Measurements from ENCODE around the gene IFIT1.
"Not testable (repeated sequence)": the region's sequence is repeated elsewhere in the genome, so short reads cannot be mapped to it uniquely, and the experiment has no call there.

The IFIT1 gene

DNA sequence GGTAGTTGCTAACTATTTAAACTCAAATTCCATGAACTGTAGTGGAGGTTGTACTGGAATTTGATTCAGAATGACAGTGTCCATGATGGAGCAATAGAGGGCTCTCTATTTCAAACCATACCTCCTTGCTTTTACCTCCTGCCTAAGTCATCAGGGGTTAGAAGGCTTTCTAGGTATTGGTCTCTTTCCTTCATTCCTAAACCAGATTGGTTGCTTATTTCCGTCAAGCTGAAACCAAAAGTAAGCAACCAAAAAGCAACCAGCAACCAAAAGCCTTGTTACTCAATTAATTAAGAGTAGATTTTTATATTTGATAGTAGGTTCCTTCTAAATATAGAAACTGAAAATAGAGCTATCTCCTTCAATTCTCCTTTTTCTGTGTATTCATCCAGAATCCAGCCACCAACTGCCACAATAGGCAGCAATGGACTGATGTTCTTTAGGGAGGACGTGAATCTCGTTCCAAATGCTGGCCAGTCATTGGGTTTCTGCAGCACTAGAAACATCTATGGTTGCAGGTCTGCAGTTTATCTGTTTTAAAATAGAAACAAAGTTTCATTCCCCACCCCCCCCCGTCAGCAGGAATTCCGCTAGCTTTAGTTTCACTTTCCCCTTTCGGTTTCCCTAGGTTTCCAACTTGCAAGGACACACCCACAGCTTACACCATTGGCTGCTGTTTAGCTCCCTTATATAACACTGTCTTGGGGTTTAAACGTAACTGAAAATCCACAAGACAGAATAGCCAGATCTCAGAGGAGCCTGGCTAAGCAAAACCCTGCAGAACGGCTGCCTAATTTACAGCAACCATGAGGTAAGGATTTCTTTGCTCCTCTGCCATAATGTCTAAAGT, at the start of gene IFIT1:
Gene IFIT1 (plus strand): TSS at position 717 of the 850 bp plus-strand sequence. CDS start 90 bp downstream, at position 807.
- DNase-seq = no peak

DNA sequence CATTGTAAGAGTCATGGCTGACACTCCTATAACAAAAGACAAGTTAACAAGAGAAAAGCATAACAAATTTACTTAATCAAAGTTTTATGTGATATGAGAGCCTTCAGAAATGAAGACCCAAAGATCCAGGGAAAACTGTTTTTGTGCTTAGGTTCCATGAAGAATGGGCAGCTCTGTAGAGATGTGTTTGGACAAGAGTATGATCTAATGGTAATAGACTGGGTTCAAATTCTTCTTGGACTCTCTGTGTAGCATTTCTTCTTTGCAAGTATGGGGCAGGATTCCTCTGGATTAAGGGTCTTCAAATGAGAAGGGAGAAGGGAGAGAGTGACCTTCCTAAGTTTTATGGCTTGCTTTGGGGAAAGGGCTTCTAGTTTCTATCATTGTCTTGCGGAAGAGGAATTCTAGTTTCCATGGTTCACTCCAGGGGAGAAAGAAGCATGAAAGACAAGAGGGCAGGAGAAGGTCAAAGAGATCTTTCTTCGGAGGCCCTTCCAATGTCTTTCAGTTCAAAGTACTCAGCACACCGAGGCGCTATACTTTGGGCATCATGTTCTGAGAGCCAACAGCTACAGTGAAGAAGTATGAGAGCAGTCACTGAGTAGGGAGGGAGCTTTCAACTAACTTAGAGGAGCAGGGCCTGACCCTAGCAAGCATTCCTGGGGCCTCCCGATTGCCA, 49.2 kb upstream of the IFIT1 start:
- DNase-seq = no peak

- no peak for DNase-seq
Observed at GRCh38 chr10:89344156-89344555, 48.3 kb upstream of the IFIT1 start.

- no peak for DNase-seq
Observed at GRCh38 chr10:89345367-89346000, 46.9 kb upstream of the IFIT1 start.

GRCh38 chr10:89346405-89347254, 45.8 kb upstream of the IFIT1 start:
- DNase-seq = no peak

DNA sequence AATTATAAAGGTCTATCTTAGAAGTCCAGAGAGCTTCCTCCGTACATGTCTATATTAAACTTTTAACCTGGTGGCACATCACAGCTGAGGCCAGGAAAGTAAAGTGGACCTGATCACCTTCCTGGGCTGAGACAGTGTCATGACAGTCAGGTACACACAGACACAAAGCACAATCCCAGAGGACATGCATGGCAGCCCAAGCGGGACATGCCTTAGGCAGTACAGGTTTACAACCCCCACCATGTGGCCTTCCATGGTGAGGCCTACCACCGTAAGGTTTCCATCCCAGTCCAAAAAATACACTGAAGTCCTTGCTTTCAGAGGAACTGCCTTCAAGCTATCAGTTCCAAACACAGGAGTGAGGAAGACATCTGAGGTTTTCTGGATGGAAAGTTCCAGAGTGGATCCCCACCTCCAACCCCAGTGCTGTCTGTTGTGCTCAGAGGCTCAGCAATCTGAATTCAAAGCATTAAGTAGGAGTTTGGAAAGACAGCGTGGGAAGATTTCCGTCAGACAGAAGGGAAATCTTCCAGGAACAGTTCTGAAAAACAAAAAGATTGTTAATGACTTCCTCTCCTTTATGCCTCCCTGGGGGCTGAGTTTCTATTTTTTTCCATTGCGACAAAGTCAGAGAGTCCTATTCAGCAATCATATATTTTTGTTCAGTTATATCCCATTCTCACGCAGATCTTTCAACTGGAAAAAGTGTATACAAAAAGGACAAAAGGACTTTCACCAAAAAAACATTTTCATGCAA, 44.5 kb upstream of the IFIT1 start:
- DNase-seq = no peak

- DNase-seq = no peak
Observed at GRCh38 chr10:89348481-89348880, 43.9 kb upstream of the IFIT1 start.

DNA sequence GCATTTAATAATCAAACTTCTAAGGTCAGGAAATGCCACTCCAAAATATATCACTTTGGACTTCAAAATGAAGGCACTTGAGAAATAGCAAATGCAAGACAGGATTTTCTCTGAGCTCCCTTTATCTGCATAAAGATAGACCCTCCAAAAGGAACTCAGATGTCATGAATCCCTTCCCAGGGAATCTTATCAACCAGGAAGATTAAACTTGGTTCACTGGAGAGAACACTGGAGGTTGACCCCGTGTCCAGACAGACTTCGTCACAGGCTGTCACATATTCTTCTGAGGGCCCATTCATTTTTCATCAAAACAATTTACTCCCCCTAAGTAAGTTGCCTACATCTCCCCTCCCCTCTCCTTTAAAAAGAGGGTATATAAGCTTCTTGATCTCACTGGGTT, 43.4 kb upstream of the IFIT1 start:
- DNase-seq = no peak

DNA sequence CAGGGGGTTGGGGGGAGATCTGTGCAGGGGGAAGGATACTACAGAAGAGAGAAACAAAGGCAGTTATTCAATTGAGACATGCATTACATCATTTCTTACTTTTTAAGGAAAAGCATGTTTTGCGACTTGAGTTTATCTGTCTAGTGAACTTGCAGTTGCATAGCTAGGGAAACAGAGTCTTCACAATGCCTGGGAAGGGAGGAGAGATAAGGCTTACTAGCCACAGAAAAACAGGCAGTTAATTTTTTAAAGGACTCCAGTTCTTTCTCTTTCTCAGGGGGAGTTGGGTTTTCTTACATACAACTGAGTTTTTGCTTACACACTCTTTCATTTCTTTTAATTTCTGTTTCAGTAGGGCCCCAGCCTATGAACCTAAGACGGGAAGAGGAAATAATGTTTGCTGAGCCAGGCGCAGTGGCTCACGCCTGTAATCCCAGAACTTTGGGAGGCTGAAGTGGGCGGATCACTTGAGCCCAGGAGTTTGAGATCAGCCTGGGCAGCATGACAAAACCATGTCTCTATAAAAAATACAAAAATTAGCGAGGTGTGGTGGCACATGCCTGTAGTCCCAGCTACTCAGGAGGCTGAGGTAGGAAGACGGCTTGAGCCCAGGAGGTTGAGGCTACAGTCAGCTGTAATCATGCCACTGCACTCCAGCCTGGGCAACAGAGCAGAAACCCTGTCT, 41.6 kb upstream of the IFIT1 start:
- not testable (repeated sequence) for DNase-seq

DNA sequence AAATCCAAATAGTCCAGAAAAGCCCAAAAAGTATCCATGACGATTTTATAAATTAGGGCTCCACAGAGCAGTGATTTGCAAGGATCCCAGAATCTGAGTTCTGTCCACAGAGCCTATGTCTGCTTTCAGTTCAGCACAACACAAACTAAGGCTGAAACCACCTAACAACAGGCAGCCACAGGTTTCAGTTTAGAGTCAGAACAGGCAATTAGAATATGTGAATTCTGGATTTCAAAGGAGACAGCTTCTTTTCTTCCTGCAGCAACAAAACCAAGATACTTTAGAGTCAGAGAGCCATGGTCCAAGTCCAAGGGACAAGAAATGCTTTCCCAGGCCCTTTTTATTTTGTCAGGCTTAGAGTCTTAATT, 41.0 kb upstream of the IFIT1 start:
- no peak for DNase-seq

DNA sequence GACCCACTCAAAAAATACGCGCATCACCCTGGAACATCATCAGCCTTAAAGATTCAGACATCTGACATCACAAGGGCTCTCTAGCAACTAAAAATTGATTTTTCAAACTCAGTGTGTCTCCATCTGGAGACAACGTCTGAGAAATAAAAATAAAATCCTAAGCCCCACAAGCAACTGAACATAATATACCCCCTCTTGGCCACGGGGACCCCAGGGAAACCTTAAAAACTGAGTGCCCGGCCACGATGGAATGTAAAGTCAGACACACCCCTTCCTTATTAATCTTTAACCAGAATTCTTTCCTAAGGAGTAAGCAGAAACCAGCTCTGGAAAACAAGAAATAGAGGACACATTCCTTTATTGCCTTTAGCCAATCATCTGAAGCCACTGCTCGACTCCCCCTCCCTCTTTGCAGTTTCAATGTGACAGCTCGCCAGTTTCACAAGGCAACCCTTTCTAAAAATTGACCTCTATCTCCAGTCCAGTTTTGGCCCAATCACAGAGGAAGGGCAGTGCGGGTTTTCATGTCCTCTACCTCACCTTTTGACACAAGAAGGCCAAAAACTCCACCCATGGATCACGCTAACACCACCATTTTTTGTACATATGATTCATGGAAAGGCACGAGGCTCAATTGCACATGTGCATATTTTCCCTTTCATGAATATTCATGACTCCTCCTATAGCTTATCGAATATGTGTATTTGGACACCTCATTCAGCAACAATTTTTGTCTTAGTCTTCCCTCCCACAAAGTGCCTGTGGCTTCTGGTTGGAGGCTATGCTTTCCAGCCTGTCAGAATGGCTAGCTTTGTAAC, 40.4 kb upstream of the IFIT1 start:
- DNase-seq = no peak

DNA sequence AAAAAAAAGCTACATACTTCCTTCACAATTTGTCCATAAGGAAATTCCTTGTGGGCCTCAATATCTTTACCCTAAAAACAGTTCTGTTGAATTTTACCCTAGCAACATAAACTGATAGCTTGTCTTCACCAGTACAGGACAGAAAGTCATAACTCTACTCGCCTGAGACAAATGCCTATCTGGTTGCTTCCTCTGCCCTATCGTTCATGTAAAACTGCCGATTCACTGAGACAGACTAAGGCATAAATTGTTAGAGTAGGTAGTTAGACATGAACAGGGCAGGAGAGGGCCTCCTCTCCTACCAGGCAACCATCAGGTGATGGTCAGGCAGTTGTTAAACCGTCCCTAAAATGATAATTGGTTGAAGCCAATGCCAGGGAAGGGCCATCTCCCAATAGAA, 39.6 kb upstream of the IFIT1 start:
- no peak for DNase-seq

- DNase-seq = no peak
Observed at GRCh38 chr10:89355394-89355931, 37.0 kb upstream of the IFIT1 start.

GRCh38 chr10:89357096-89357495, 35.3 kb upstream of the IFIT1 start:
- DNase-seq = no peak

DNA sequence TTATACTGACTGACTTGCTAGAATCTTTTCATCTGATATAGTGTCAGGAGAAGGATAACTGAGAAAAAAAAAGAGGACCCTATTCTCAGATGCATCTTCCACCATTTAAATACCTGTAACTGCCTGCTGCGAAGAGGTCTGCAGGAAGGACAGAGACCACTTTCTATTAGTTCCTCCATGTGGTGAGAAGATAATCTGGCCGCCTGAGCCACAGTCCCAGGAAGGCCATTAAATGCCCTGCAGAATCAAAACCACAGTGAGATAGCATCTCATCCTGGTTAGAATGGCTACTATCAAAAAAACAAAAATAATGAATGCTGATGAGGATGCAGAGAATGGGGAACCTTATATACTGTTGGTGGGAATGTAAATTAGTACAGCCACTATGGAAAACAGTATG, 34.4 kb upstream of the IFIT1 start:
- DNase-seq = no peak

DNA sequence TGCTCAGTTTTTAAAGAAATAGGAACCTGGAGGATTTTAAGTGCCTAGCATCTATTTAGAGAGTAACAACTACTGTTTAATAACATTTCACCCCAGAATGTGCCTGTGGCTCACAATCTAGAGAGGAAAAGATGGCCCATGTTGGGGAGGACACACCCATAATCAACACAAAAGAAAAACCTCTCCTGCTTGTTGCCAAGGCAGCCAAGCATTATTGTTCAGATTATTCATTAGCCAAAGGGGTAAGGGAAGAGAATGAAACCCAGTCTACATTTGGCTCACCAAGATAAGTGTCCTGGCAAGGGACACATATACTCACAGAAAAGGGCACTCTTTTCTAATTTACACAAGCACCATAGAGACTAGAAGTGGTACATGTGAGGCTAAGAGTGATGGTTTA, 32.3 kb upstream of the IFIT1 start:
- no peak for DNase-seq

DNA sequence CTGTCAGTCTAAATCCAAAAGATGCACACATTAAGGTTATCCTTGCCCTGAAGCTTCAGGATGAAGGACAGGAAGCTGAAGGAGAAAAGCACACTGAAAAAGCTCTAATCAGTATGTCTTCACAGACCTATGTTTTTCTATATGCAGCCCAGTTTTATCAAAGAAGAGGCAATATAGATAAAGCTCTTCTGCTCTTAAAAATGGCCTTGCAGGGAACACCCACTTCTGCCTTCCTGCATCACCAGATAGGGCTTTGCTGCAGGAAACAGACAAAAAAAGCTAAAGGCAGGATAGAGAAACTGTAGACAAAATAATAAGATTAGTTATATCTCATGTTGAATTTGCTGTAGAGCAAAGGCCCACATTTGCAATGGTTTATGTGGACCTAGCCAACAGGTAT, 29.5 kb upstream of the IFIT1 start:
- DNase-seq = no peak

- no peak for DNase-seq
Observed at GRCh38 chr10:89363729-89364442, 28.5 kb upstream of the IFIT1 start.

DNA sequence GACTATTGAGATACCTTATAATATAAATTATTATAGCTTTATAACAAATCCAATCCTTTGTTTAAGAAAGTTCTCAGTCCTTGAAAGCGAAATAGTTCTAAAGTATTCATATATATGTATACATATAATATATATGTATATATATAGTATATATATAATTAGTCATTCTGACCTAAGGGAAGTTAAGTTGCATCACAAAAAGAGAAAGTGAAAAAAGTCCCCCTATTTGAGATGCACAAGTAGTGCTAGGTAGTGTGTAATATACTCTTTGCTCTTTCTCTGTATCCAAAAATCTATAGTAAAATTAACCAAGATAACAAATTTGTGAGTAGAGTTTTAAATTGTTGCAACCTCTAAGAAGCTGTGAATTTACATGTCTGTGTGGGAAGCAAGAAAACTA, 27.9 kb upstream of the IFIT1 start:
- no peak for DNase-seq

DNA sequence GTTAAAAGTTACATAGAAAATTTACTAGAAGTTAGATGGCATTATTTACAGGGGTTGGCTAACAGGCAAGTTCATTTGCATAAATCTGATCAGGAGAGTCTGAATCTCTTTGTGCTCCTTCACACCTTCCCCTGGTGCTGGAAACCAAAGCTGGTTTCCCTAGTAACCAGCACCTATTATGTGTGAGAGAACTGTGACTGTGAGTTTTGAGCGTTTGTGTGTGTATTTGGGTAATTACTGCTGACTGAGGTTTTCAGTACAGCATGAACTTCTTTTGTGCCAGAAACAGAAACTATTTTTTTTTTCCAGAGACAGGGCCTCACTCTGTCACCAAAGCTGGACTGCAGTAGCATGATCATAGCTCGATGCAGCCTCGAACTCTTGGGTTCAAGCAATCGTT, 24.9 kb upstream of the IFIT1 start:
- DNase-seq = no peak

Measured in stimulated activated CD4-positive, alpha-beta T cell treated with anti-CD3 and anti-CD28 coated beads, Interleukin-2, amount 100 ng/mL, for 48 hours (primary cell).